Left ventricle myocardium inferior (tissue), 1 donor: ENCODE measurements around the gene IL10. TPM values are rescaled to one million over a fixed set of nuclear protein-coding genes. Genes with fewer than 3 reads are reported as not detected.

Source experiments
- DNase-seq: peaks from one replicate; pipeline ENCODE4 v3.0.0-alpha.2; 2020
- H3K27ac ChIP-seq: fragments of 200-600 bp; replicated peaks from 2 replicates; pipeline ENCODE4 v1.8.0; 2021
- H3K27me3 ChIP-seq: fragments of 200-600 bp; 2 replicates; pipeline ENCODE4 v1.8.0; 2021; ENCODE audit warnings: low read depth
- H3K36me3 ChIP-seq: fragments of 200-600 bp; 2 replicates; pipeline ENCODE4 v1.8.0; 2021
- H3K4me1 ChIP-seq: fragments of 200-600 bp; 2 replicates; pipeline ENCODE4 v1.8.0; 2021
- H3K4me3 ChIP-seq: fragments of 200-600 bp; 2 replicates; pipeline ENCODE4 v1.8.0; 2021; ENCODE audit warnings: mild to moderate bottlenecking, moderate library complexity
- H3K9me3 ChIP-seq: fragments of 200-600 bp; replicated peaks from 2 replicates; pipeline ENCODE4 v1.8.0; 2021
- CTCF ChIP-seq: fragments of 200-600 bp; IDR thresholded peaks from 2 replicates; pipeline ENCODE4 v1.8.0; 2021; ENCODE audit warnings: antibody characterized with exemption, mild to moderate bottlenecking, borderline replicate concordance
- intact Hi-C: fragments of 100-400 bp; cut with micrococcal nuclease; formaldehyde crosslinking; loops from one replicate; pipeline ENCODE4 v1.11.0; 2022
- total RNA-seq: library from RNA; stranded (reverse); fragmentation: NEBNext Ultra II Directional; extraction: Animal tissue kit (Norgen Biotek cat#: 25700); gene quantifications from one replicate; pipeline ENCODE4 v1.2.1, GENCODE V29; 2021
- donor health status: DM: no; HTN: yes; CAD: no; lungs with severe emphysema.

The IL10 gene
- total RNA-seq, 1 donor from 2014 or later: 0.38 TPM

DNA sequence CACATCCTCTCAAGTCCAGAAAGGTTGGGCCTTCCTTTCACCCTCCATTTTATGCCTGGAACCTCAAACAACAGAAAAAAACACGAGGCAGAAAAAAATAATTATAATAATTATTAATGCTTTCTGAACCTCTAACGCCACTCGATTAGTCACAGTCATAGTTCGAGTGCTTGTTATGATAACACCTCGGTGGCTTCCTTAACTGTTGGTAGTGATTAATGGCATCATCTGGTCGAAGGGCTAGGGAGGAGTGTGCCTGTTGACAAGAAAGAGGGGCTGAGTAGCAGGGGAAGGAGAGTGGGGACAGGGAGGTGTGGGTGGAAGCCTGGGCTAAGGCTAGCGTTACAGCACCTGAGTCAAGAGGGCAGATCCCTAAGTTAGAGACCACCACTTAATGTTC is 21.3 kb upstream of the IL10 start:
- no peak for DNase-seq
- Histone ChIP-seq H3K4me3 (no peak overlapping the region), H3K9me3 (no peaks in the 10 kb centered on the region), H3K36me3 (no peaks in the 10 kb centered on the region), H3K27ac (no peak overlapping the region), H3K27me3 (peaks cover 4% of the 10 kb centered on the region), H3K4me1 (no peaks in the 10 kb centered on the region)
- no peak for TF ChIP-seq CTCF
- intact Hi-C loops: no loop called here

GRCh38 chr1:206792939-206793607 is 20.8 kb upstream of the IL10 start:
- intact Hi-C loops: no loop called here
- Histone ChIP-seq H3K9me3 (no peaks in the 10 kb centered on the region), H3K27me3 (peaks cover 4% of the 10 kb centered on the region), H3K36me3 (no peaks in the 10 kb centered on the region), H3K4me3 (no peak overlapping the region), H3K4me1 (no peaks in the 10 kb centered on the region), H3K27ac (no peak overlapping the region)
- DNase-seq: no peak
- TF ChIP-seq CTCF: no peak

DNA sequence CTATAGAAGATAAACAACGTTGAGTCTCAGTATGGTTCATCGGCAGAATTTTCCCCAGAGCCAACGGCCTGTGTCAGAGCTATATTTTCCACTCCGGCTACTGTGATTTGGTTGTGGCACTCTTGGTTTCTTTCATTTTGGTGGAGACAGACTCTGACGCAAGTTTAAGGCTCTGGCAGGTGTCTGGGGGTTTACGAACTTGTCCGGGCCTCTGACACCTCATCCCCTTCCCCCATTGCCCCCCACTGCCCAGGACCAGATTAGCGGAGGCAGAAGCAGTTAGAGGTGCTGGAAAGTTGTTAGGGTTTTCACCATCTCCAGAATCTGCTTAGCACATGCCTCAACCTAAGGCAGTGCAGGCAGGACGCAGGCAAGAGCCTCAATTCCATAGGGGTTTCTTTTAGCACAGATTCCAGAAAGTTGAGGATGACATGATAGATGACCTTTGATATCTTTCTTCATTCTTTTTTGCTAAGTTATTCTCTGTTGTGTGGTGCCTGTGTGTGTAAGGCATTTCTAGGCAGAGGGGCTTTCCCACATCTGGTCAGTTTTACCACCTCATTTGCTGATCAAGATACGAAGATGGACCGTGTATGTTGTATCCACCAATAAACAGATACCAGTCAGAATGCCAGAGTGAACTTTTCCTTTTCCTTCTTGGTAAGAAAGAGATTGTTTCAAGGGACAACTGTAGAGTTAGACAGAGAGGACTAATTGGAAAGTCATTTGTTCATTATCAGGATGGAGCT is 18.4 kb upstream of the IL10 start:
- Histone ChIP-seq H3K4me3 (no peak overlapping the region), H3K27me3 (peaks cover 4% of the 10 kb centered on the region), H3K36me3 (no peaks in the 10 kb centered on the region), H3K27ac (no peak overlapping the region), H3K9me3 (no peaks in the 10 kb centered on the region), H3K4me1 (no peaks in the 10 kb centered on the region)
- intact Hi-C loops: no loop called here
- no peak for DNase-seq
- TF ChIP-seq CTCF: no peak

GRCh38 chr1:206788487-206789050 is 16.3 kb upstream of the IL10 start:
- no peak overlapping the region for H3K4me3 ChIP-seq
- H3K36me3 ChIP-seq: no peaks in the 10 kb centered on the region
- no peak overlapping the region for H3K27ac ChIP-seq
- no peaks in the 10 kb centered on the region for H3K4me1 ChIP-seq
- intact Hi-C loops: no loop called here
- DNase-seq: no peak
- TF ChIP-seq CTCF: no peak
- H3K9me3 ChIP-seq: no peaks in the 10 kb centered on the region
- H3K27me3 ChIP-seq: peaks cover 4% of the 10 kb centered on the region

- no peak for DNase-seq
- intact Hi-C loops: no loop called here
- no peak overlapping the region for H3K27ac ChIP-seq
- no peak overlapping the region for H3K4me3 ChIP-seq
- H3K9me3 ChIP-seq: no peaks in the 10 kb centered on the region
- H3K27me3 ChIP-seq: peaks cover 4% of the 10 kb centered on the region
- TF ChIP-seq CTCF: no peak
- H3K36me3 ChIP-seq: no peaks in the 10 kb centered on the region
- no peaks in the 10 kb centered on the region for H3K4me1 ChIP-seq
Measured at GRCh38 chr1:206787891-206788290, 15.6 kb upstream of the IL10 start.
